Liver (tissue), 3 donors: Measurements from ENCODE around the gene CFAP77.

Source experiments
- EGR1 ChIP-seq, 2 donors: IDR thresholded peaks; 2 replicates each; pipeline ENCODE4 v1.6.1; 2016 to 2018; ENCODE audit warnings: antibody characterized with exemption in 2 of 2, low read depth in 2 of 2
- GABPA ChIP-seq, 2 donors: IDR thresholded peaks in 1 of 2; conservative IDR thresholded peaks in 1 of 2; 2 replicates each; pipeline ENCODE4 v1.6.1; 2016; ENCODE audit warnings: antibody characterized with exemption in 2 of 2, mild to moderate bottlenecking in 1 of 2, moderate library complexity in 1 of 2
- JUND ChIP-seq, 2 donors: IDR thresholded peaks; 2 replicates each; pipeline ENCODE4 v1.6.1; 2016; ENCODE audit warnings: antibody characterized with exemption in 2 of 2
- RAD21 ChIP-seq, 2 donors: IDR thresholded peaks; 2 replicates each; pipeline ENCODE4 v1.6.1; 2016; ENCODE audit warnings: antibody characterized with exemption in 2 of 2, mild to moderate bottlenecking in 2 of 2
- SP1 ChIP-seq: IDR thresholded peaks from 2 replicates; pipeline ENCODE4 v1.6.1; 2018; ENCODE audit warnings: antibody characterized with exemption, mild to moderate bottlenecking
- TAF1 ChIP-seq: conservative IDR thresholded peaks from 2 replicates; pipeline ENCODE4 v1.6.1; 2016; ENCODE audit warnings: antibody characterized with exemption, mild to moderate bottlenecking
- YY1 ChIP-seq: IDR thresholded peaks from 2 replicates; pipeline ENCODE4 v1.6.1; 2016; ENCODE audit warnings: antibody characterized with exemption, mild to moderate bottlenecking
- TF ChIP-seq, protein P1 (sequence below): fragments of 150-350 bp; IDR thresholded peaks from 2 replicates; pipeline ENCODE4 v1.5.1; 2017; ENCODE audit warnings: improper control_type of control experiment, low read depth, low read length; ENCODE audit not compliant: missing input control
- TF ChIP-seq, protein P2 (sequence below): IDR thresholded peaks from 2 replicates; pipeline ENCODE4 v1.6.1; 2016; ENCODE audit warnings: antibody characterized with exemption, mild to moderate bottlenecking
- TF ChIP-seq, protein P3 (sequence below): IDR thresholded peaks from 2 replicates; pipeline ENCODE4 v1.6.1; 2016; ENCODE audit warnings: antibody characterized with exemption
- TF ChIP-seq, protein P4 (sequence below): IDR thresholded peaks from 2 replicates; pipeline ENCODE4 v1.6.1; 2016; ENCODE audit warnings: antibody characterized with exemption
- donor health status: healthy.
- donor health status: healthy.

DNA sequence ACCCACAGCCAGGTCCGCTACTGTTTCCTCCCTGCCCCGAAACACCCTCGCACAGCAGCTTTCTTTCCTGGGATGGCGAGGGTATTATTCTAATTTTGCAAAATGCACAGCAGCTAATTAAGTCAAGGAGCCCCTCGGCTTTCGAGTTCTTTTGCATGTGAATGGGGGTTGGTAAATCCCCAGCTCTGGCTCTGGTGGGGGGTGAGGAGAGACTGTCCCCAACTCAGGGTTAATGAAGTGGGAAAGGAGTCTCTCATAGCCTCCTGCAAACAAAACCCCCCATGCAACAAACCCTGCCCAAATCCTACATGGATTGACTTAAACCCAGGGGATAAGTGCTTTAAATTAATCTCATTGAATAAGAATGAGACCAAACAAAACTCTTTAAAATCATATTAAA lies 181.2 kb downstream of the CFAP77 start:
- TF ChIP-seq, protein P1, sequence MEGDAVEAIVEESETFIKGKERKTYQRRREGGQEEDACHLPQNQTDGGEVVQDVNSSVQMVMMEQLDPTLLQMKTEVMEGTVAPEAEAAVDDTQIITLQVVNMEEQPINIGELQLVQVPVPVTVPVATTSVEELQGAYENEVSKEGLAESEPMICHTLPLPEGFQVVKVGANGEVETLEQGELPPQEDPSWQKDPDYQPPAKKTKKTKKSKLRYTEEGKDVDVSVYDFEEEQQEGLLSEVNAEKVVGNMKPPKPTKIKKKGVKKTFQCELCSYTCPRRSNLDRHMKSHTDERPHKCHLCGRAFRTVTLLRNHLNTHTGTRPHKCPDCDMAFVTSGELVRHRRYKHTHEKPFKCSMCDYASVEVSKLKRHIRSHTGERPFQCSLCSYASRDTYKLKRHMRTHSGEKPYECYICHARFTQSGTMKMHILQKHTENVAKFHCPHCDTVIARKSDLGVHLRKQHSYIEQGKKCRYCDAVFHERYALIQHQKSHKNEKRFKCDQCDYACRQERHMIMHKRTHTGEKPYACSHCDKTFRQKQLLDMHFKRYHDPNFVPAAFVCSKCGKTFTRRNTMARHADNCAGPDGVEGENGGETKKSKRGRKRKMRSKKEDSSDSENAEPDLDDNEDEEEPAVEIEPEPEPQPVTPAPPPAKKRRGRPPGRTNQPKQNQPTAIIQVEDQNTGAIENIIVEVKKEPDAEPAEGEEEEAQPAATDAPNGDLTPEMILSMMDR, result no peak
- TF ChIP-seq TAF1 (no peak), SP1 (no peak), RAD21 (IDR thresholded peaks at IDR 0.05) (no peak), JUND (IDR thresholded peaks at IDR 0.05) (no peak), GABPA (IDR thresholded peaks at IDR 0.05 in 1 of 2, conservative IDR thresholded peaks at IDR 0.05 in 1 of 2) (no peak), YY1 (no peak), EGR1 (IDR thresholded peaks at IDR 0.05; ENCODE audit: low read depth in 2 of 2) (no peak)
- TF ChIP-seq, protein P2, sequence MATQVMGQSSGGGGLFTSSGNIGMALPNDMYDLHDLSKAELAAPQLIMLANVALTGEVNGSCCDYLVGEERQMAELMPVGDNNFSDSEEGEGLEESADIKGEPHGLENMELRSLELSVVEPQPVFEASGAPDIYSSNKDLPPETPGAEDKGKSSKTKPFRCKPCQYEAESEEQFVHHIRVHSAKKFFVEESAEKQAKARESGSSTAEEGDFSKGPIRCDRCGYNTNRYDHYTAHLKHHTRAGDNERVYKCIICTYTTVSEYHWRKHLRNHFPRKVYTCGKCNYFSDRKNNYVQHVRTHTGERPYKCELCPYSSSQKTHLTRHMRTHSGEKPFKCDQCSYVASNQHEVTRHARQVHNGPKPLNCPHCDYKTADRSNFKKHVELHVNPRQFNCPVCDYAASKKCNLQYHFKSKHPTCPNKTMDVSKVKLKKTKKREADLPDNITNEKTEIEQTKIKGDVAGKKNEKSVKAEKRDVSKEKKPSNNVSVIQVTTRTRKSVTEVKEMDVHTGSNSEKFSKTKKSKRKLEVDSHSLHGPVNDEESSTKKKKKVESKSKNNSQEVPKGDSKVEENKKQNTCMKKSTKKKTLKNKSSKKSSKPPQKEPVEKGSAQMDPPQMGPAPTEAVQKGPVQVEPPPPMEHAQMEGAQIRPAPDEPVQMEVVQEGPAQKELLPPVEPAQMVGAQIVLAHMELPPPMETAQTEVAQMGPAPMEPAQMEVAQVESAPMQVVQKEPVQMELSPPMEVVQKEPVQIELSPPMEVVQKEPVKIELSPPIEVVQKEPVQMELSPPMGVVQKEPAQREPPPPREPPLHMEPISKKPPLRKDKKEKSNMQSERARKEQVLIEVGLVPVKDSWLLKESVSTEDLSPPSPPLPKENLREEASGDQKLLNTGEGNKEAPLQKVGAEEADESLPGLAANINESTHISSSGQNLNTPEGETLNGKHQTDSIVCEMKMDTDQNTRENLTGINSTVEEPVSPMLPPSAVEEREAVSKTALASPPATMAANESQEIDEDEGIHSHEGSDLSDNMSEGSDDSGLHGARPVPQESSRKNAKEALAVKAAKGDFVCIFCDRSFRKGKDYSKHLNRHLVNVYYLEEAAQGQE, result no peak
- TF ChIP-seq, protein P3, sequence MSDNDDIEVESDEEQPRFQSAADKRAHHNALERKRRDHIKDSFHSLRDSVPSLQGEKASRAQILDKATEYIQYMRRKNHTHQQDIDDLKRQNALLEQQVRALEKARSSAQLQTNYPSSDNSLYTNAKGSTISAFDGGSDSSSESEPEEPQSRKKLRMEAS, result no peak
- TF ChIP-seq, protein P4, sequence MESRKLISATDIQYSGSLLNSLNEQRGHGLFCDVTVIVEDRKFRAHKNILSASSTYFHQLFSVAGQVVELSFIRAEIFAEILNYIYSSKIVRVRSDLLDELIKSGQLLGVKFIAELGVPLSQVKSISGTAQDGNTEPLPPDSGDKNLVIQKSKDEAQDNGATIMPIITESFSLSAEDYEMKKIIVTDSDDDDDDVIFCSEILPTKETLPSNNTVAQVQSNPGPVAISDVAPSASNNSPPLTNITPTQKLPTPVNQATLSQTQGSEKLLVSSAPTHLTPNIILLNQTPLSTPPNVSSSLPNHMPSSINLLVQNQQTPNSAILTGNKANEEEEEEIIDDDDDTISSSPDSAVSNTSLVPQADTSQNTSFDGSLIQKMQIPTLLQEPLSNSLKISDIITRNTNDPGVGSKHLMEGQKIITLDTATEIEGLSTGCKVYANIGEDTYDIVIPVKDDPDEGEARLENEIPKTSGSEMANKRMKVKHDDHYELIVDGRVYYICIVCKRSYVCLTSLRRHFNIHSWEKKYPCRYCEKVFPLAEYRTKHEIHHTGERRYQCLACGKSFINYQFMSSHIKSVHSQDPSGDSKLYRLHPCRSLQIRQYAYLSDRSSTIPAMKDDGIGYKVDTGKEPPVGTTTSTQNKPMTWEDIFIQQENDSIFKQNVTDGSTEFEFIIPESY, result no peak
